Transverse colon (tissue), 4 donors: Measurements from ENCODE around the gene CACNA1E. TPM values are rescaled to one million over a fixed set of nuclear protein-coding genes. Genes with fewer than 3 reads are reported as not detected.

Experiments used
- small RNA-seq, 4 donors: library from RNA; depleted of rRNA; stranded (forward); fragments of <200 nt; gene quantifications; one replicate each; pipeline ENCODE3, GENCODE V24; 2016
- total RNA-seq, 4 donors: library from RNA; depleted of rRNA; stranded (reverse); fragments of >200 nt; gene quantifications; one replicate each; pipeline ENCODE4 v1.1.0, GENCODE V29; 2016

The CACNA1E gene
- total RNA-seq, 4 donors from 2014 or later = under 0.01 to 0.16 (median 0.14) TPM; not detected in 1

Small RNAs within 50 kb of the gene (small RNA-seq; reads per million reads assigned to genes)
- gene RF00017 (0 reads per million in 4 donors), gene RNA5SP70 (0 reads per million in 4 donors)
